Pancreas (tissue), 10 donors: ENCODE data around the gene DGKD. TPM values are rescaled to one million over a fixed set of nuclear protein-coding genes. Genes with fewer than 3 reads are reported as not detected.

Experiments used
- ATAC-seq, 4 donors: fragments of 200-7000 bp; cut with Tn5 transposase; one replicate each; pipeline versions ENCODE4 v1.8.0 to v1.9.1; 2020; ENCODE audit warnings: mild to moderate bottlenecking in 4 of 4, moderate library complexity in 4 of 4
- DNase-seq, 6 donors: peaks; one replicate each; pipeline ENCODE4 v3.0.0-alpha.2; 2020
- FAIRE-seq: peaks from 2 replicates; lab custom pipeline; 2012; peaks lifted over from hg19 to GRCh38; lab: Jason Lieb, UNC
- H3K27ac ChIP-seq, 4 donors: fragments of 200-600 bp; sonication (generic); 1 replicate in 3 of 4; 2 replicates in 1 of 4; pipeline versions ENCODE4 v1.5.0 to v1.8.0; 2020
- H3K27me3 ChIP-seq, 4 donors: fragments of 200-600 bp; one replicate each; pipeline ENCODE4 v1.8.0; 2021
- H3K36me3 ChIP-seq, 3 donors: fragments of 200-600 bp; sonication (generic) in 1 of 3; one replicate each; pipeline versions ENCODE4 v1.5.0 to v1.8.0; 2020 to 2021
- H3K4me1 ChIP-seq, 3 donors: fragments of 200-600 bp; one replicate each; pipeline ENCODE4 v1.8.0; 2021
- H3K4me3 ChIP-seq, 4 donors: fragments of 200-600 bp; sonication (generic) in 2 of 4; one replicate each; pipeline versions ENCODE4 v1.5.0 to v1.8.0; 2020 to 2021
- H3K9me3 ChIP-seq, 4 donors: fragments of 200-600 bp; one replicate each; pipeline ENCODE4 v1.8.0; 2021
- WGBS, 2 donors: extraction: QIAGEN DNeasy Blood & Tissue Kit; methylation state at CpG; one replicate each; pipeline ENCODE4 v1.1.7; 2013; 5-methylcytosine and 5-hydroxymethylcytosine counted together
- intact Hi-C, 3 donors: fragments of 100-400 bp; cut with DNase I; formaldehyde crosslinking; loops; one replicate each; pipeline versions ENCODE4 v1.11.1 to v1.14.2; 2022
- polyA plus RNA-seq, 2 donors: library from polyadenylated mRNA; stranded (reverse); fragments of 200-250 nt; gene quantifications; one replicate each; pipeline ENCODE4 v1.2.3, GENCODE V29; 2013
- total RNA-seq, 6 donors: library from RNA; stranded (reverse); fragmentation: NEBNext Ultra II Directional in 4 of 6; extraction: Animal tissue kit (Norgen Biotek cat#: 25700) in 4 of 6; gene quantifications; one replicate each; pipeline versions ENCODE4 v1.2.1 to v1.2.4, GENCODE V29; 2021 to 2023
- TF ChIP-seq, protein P1 (sequence below), 4 donors: fragments of 200-600 bp; sonication (generic) in 3 of 4; IDR thresholded peaks; one replicate each; pipeline versions ENCODE4 v1.5.0 to v1.8.0; 2021; ENCODE audit warnings: antibody characterized with exemption in 4 of 4
- donor health status: healthy with polysubstance abuse.
- donor health status: DM: no; HTN: no; CAD: no; lungs with moderate emphysema.
- donor health status: DM: no; HTN: no; CAD: no.
- donor health status: control.
- donor health status: control.
- donor health status: Bipolar disorder and iron deficiency.
- donor health status: DM: yes; HTN: yes; CAD: no.
- donor health status: DM: no; HTN: no; CAD: no.
- donor health status: DM: no; HTN: no; CAD: no.
- donor health status: DM: yes; HTN: yes; CAD: no.

The DGKD gene
- total and polyA plus RNA-seq, 8 donors, result 6.7 to 16.3 (median 8.9) TPM

- Histone ChIP-seq H3K27ac (no peak overlapping the region), H3K27me3 (no peaks in the 10 kb centered on the region), H3K36me3 (peaks cover 0 to 48% (median 12%) of the 10 kb centered on the region in 3 donors), H3K4me3 (no peak overlapping the region), H3K4me1 (no peaks in the 10 kb centered on the region), H3K9me3 (no peaks in the 10 kb centered on the region)
- FAIRE-seq (no peak), DNase-seq (peak in 1 of 6 donors; percentile 24), ATAC-seq (peak in 2 of 4 donors; percentile 28 to 53)
- WGBS, 2 donors, result 88 to 89% methylated on average over 22 of the region's 22 CpGs
- TF ChIP-seq, protein P1, sequence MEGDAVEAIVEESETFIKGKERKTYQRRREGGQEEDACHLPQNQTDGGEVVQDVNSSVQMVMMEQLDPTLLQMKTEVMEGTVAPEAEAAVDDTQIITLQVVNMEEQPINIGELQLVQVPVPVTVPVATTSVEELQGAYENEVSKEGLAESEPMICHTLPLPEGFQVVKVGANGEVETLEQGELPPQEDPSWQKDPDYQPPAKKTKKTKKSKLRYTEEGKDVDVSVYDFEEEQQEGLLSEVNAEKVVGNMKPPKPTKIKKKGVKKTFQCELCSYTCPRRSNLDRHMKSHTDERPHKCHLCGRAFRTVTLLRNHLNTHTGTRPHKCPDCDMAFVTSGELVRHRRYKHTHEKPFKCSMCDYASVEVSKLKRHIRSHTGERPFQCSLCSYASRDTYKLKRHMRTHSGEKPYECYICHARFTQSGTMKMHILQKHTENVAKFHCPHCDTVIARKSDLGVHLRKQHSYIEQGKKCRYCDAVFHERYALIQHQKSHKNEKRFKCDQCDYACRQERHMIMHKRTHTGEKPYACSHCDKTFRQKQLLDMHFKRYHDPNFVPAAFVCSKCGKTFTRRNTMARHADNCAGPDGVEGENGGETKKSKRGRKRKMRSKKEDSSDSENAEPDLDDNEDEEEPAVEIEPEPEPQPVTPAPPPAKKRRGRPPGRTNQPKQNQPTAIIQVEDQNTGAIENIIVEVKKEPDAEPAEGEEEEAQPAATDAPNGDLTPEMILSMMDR (IDR thresholded peaks at IDR 0.05), result no peak
- intact Hi-C loops, result no loop called here
These were observed 127.3 kb downstream of the DGKD start for GRCh38 chr2:233481368-233482142.

DNA sequence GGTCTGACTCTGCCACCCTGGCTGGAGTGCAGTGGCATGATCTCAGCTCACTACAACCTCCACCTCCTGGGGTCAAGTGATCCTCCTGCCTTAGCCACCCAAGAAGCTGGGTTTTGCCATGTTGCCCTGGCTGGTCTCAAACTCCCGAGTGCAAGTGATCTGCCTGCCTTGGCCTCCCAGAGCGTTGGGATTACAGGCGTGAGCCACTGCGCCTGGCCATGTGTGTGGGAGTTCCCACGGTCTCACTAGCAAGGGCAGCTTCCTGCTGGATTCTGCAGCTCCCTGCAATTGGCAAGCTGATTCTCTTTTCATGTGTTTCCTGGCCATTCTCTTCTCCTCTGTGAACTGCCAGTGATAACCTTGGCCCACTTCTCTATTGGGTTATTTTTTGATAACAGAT, 128.3 kb downstream of the DGKD start:
- Histone ChIP-seq H3K27me3 (no peaks in the 10 kb centered on the region), H3K27ac (no peak overlapping the region), H3K4me1 (peaks cover 0 to 2% (median 0%) of the 10 kb centered on the region in 3 donors), H3K36me3 (peaks cover 0 to 39% (median 7%) of the 10 kb centered on the region in 3 donors), H3K9me3 (no peaks in the 10 kb centered on the region), H3K4me3 (no peak overlapping the region)
- 83 to 88% methylated on average over 5 of the region's 5 CpGs for WGBS, 2 donors
- intact Hi-C loops, result no loop called here
- FAIRE-seq (no peak), DNase-seq (no peak), ATAC-seq (no peak)
- TF ChIP-seq, protein P1 (IDR thresholded peaks at IDR 0.05), result no peak

DNA sequence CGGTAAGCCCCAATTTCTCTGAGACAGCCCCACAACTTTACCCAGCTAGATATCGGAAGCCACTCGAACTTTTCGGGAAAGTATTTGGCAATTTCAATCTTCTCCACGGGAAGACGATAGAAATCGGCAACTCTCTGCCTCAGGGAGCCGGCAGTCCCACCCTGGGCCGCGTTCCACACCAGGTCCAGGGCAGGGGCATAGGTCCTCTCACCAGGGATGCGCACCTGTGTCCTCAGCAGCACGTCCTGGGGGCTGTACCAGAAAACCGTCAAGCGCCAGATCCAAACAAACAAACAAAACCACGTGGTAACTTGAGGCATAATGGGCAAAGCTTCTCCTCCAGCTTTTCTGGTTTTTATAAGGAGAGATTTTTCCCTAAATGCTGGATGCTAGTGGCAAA, 131.4 kb downstream of the DGKD start:
- H3K4me1 ChIP-seq, result peaks cover 0 to 8% (median 0%) of the 10 kb centered on the region in 3 donors
- ATAC-seq, result no peak
- no peak for FAIRE-seq
- TF ChIP-seq, protein P1 (IDR thresholded peaks at IDR 0.05), result no peak
- peaks cover 0 to 50% (median 7%) of the 10 kb centered on the region in 3 donors for H3K36me3 ChIP-seq
- no peaks in the 10 kb centered on the region for H3K27me3 ChIP-seq
- no peak overlapping the region for H3K4me3 ChIP-seq
- no peak for DNase-seq
- H3K27ac ChIP-seq, result no peak overlapping the region
- intact Hi-C loops, result no loop called here
- 93 to 94% methylated on average over 15 of the region's 15 CpGs for WGBS, 2 donors
- no peaks in the 10 kb centered on the region for H3K9me3 ChIP-seq

DNA sequence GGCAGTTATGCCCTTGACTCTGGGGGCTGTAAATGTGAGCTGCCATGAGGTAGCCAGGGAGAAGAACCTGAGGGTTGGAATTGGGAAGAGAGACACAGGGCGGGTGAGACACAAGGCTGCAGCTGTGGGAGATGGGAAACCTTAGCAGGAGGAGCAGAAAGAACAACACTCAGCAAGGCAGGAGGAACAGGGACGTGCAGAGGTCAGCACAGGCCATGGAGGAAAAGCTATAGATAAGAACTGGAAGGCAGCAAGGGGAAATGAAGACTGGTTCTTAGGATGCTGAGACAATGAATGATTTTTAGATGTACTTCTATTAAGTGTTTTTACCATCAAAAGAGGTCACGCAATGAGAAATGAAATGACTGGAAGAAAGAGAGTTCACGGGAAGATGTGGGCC, 132.1 kb downstream of the DGKD start:
- Histone ChIP-seq H3K27ac (peak overlapping the region in 2 of 4 donors; percentile 37 to 46), H3K4me3 (no peak overlapping the region), H3K4me1 (peaks cover 0 to 8% (median 0%) of the 10 kb centered on the region in 3 donors), H3K36me3 (peaks cover 0 to 56% (median 7%) of the 10 kb centered on the region in 3 donors), H3K27me3 (no peaks in the 10 kb centered on the region), H3K9me3 (no peaks in the 10 kb centered on the region)
- ATAC-seq (no peak), FAIRE-seq (no peak), DNase-seq (no peak)
- intact Hi-C loops, result no loop called here
- WGBS, 2 donors, result 90 to 97% methylated on average over 4 of the region's 4 CpGs
- TF ChIP-seq, protein P1 (IDR thresholded peaks at IDR 0.05), result no peak
